ENCODE results near the gene GPR39. TPM values are rescaled to one million over a fixed set of nuclear protein-coding genes. Genes with fewer than 3 reads are reported as not detected.

The GPR39 gene
- total RNA-seq, 4 donors from 2014 or later: 0.76 to 1.3 (median 1.2) TPM

DNA sequence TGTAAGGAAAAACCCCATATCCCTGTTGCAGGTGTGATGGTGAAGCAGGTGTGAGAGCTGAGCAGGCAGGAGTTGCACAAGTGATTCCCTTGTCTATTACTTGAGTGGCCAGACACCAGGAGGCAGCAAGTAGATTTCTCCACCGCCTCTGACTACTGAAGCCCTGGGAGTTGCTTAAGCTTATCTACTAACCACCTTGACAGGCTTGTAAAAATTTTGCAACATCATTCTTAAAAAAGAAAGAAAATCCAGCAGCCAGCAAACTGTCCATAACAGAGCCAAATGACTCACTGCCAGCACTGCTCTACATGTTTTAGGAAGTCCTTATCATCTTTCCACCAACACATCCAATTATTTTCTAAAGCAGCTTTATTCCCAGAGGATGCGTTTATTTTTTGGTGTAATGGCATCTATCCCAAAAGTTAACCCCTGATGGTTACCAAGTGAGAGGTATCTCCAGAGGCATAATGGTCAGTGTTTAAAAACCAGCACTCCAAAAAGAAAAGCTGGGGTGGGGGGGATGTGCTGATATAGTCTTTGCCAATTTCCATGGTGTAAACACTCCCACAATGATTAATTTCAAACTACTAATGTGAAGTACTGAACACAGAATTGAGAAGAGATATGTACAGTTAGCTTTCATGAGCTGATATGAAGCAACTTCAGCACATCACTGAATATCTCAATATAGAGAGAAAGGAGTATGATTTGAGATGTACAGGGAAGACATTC, 16.3 kb upstream of the GPR39 start:
- no peak for DNase-seq
- TF ChIP-seq, protein P1, sequence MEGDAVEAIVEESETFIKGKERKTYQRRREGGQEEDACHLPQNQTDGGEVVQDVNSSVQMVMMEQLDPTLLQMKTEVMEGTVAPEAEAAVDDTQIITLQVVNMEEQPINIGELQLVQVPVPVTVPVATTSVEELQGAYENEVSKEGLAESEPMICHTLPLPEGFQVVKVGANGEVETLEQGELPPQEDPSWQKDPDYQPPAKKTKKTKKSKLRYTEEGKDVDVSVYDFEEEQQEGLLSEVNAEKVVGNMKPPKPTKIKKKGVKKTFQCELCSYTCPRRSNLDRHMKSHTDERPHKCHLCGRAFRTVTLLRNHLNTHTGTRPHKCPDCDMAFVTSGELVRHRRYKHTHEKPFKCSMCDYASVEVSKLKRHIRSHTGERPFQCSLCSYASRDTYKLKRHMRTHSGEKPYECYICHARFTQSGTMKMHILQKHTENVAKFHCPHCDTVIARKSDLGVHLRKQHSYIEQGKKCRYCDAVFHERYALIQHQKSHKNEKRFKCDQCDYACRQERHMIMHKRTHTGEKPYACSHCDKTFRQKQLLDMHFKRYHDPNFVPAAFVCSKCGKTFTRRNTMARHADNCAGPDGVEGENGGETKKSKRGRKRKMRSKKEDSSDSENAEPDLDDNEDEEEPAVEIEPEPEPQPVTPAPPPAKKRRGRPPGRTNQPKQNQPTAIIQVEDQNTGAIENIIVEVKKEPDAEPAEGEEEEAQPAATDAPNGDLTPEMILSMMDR (IDR thresholded peaks at IDR 0.05): no peak
- TF ChIP-seq POLR2A (IDR thresholded peaks at IDR 0.05): no peak
- no peak overlapping the region for H3K27ac ChIP-seq
- WGBS, 2 donors: 21 to 35% methylated on average over 2 of the region's 2 CpGs
- intact Hi-C loops (cut with DNase I): no loop called here
- H3K36me3 ChIP-seq: no peaks in the 10 kb centered on the region
- peaks cover 0 to 4% (median 0%) of the 10 kb centered on the region in 4 donors for H3K27me3 ChIP-seq
- H3K4me3 ChIP-seq: no peak overlapping the region
- no peaks in the 10 kb centered on the region for H3K4me1 ChIP-seq
- H3K9me3 ChIP-seq: no peaks in the 10 kb centered on the region

DNA sequence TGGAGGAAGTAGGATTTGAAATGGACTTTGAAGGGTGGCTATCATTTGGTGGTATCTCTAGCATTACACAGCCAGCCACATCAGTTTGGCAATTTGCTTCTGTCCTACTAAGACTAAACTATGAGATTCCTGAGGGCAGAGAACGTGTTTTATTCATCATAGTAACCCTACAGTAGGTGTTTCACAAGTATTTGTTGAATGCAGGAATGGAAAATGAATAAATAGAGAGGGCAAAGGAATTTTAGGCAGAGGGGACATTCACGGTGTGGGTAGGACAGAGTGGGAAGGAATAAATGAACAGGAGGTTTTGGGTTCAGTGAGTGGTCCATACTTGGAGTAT, 15.7 kb upstream of the GPR39 start:
- no peaks in the 10 kb centered on the region for H3K4me1 ChIP-seq
- no peaks in the 10 kb centered on the region for H3K36me3 ChIP-seq
- H3K4me3 ChIP-seq: no peak overlapping the region
- 69 to 78% methylated on average over 2 of the region's 2 CpGs for WGBS, 2 donors
- H3K27me3 ChIP-seq: peaks cover 0 to 4% (median 0%) of the 10 kb centered on the region in 4 donors
- no peaks in the 10 kb centered on the region for H3K9me3 ChIP-seq
- TF ChIP-seq, protein P1 (IDR thresholded peaks at IDR 0.05): no peak
- no peak for TF ChIP-seq POLR2A (IDR thresholded peaks at IDR 0.05)
- DNase-seq: no peak
- no peak overlapping the region for H3K27ac ChIP-seq
- intact Hi-C loops (cut with DNase I): no loop called here

DNA sequence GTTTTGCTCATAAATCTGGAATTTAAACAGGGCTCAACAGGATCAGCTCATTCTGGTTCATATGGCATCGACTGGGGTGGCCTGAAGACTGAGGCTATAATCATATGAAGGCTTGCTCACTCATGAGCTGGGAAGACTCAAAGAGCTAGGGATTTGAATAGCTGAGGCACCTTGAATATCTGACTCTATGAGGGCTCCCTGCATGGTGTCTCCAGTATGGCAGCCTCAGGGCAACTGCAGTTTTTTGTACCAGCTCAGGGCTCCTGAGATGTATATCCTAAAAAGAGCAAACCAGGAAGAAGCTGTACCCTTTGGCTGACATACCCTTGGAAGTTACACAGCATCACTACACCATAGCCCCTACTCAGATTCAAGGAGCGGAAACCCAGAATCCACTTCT, 15.3 kb upstream of the GPR39 start:
- TF ChIP-seq, protein P1 (IDR thresholded peaks at IDR 0.05): no peak
- TF ChIP-seq POLR2A (IDR thresholded peaks at IDR 0.05): no peak
- Histone ChIP-seq H3K27ac (no peak overlapping the region), H3K9me3 (no peaks in the 10 kb centered on the region), H3K36me3 (no peaks in the 10 kb centered on the region), H3K4me1 (no peaks in the 10 kb centered on the region), H3K27me3 (peaks cover 0 to 4% (median 0%) of the 10 kb centered on the region in 4 donors), H3K4me3 (no peak overlapping the region)
- WGBS, 2 donors: 65 to 79% methylated on average over 2 of the region's 2 CpGs
- intact Hi-C loops (cut with DNase I): no loop called here
- DNase-seq: no peak

DNA sequence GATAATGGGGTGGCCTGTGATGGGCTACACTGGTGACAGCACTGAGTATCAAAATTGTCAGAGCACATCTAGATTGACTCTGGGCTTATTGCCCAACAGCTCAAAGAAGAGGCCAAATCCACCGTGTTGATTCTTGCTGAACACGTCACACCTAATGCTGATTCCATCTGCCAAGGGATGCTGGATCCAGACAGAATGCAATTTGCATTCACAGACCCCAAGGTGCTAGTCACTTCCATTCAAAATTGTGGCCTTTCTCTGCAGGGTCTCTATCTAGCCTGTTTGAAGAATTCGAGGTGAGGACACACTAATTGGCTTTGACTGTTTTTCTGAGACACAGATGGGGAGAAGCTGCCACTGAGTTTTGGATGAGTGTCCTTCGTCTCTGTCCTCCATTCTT, 13.5 kb upstream of the GPR39 start:
- 65 to 71% methylated on average over 2 to 3 of the region's 4 CpGs for WGBS, 2 donors
- DNase-seq: no peak
- Histone ChIP-seq H3K4me3 (no peak overlapping the region), H3K36me3 (no peaks in the 10 kb centered on the region), H3K27ac (no peak overlapping the region), H3K27me3 (peaks cover 0 to 11% (median 0%) of the 10 kb centered on the region in 4 donors), H3K4me1 (no peaks in the 10 kb centered on the region), H3K9me3 (no peaks in the 10 kb centered on the region)
- intact Hi-C loops (cut with DNase I): no loop called here
- TF ChIP-seq POLR2A (IDR thresholded peaks at IDR 0.05): no peak
- TF ChIP-seq, protein P1 (IDR thresholded peaks at IDR 0.05): no peak

DNA sequence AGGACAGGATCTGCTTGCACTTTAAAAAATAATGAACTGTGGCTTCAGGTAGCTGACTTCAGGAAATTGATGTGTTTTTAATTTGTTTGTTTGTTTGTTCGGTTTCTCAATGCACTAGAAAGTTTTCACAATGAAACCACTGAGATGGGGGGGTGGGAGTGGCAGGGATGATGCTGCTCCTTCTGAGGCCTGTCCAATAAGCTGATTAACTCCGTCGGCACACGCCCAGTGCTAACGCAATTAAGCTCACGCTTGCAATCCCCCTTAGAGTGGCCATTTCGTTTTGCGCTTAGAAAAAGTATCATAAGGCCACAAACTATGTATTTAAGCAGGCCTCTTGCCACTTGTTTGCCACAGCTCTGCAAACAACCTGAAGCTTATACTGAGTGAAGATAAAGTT, 12.5 kb upstream of the GPR39 start:
- H3K27ac ChIP-seq: no peak overlapping the region
- no peaks in the 10 kb centered on the region for H3K9me3 ChIP-seq
- 66 to 74% methylated on average over 8 of the region's 8 CpGs for WGBS, 2 donors
- no peak for TF ChIP-seq POLR2A (IDR thresholded peaks at IDR 0.05)
- TF ChIP-seq, protein P1 (IDR thresholded peaks at IDR 0.05): no peak
- H3K4me3 ChIP-seq: no peak overlapping the region
- H3K27me3 ChIP-seq: peaks cover 0 to 13% (median 0%) of the 10 kb centered on the region in 4 donors
- H3K4me1 ChIP-seq: no peaks in the 10 kb centered on the region
- intact Hi-C loops (cut with DNase I): no loop called here
- no peaks in the 10 kb centered on the region for H3K36me3 ChIP-seq
- no peak for DNase-seq

Measured in esophagus squamous epithelium (tissue), 5 donors.